ENCODE data around the gene CHERP. TPM values are rescaled to one million over a fixed set of nuclear protein-coding genes. Genes with fewer than 3 reads are reported as not detected.

CHERP gene
- total and polyA plus RNA-seq, 2 experiments from 2014 or later: 7.8 to 38.7 TPM

DNA sequence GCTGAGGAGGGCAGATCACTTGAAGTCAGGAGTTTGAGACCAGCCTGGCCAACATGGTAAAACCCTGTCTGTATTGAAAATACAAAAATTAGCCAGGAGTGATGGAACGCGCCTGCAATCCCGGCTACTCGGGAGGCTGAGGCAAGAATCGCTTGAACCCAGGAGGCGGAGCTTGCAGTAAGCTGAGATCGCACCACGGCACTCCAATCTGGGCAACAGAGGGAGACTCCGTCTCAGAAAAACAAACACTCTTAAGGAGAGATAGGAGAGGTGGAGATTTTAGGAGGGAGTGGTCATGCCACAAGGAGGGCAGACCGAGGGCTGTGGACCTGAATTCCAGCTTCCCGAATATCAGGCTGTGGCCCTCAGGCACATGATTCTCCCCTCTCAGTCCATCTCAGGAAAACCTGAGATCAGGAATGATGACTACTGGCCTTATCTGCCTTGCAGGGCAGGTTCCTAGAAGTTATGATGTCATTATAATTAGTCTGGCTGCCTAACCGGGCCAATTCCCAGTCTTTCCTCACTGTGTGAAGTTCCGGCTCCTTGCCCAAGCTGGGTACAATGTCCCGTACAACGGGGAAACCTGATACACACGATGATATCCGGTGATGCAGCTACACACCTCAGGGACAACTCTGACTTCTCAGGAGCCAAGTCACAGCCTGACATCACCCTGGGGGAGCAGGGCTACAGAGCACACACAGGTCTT lies 27.5 kb upstream of the CHERP start:
- DNase-seq (ENCODE audit: low spot score): no peak
- Histone ChIP-seq H3K4me3 (no peak overlapping the region), H2AFZ (no peak overlapping the region), H3K36me3 (replicated peaks; ENCODE audit: insufficient read depth, low read depth) (no peaks in the 10 kb centered on the region), H3K27ac (peak overlapping the region; percentile 68), H4K20me1 (ENCODE audit: insufficient read depth, poor library complexity, severe bottlenecking) (peaks cover 12% of the 10 kb centered on the region), H3K9me3 (ENCODE audit: low read depth) (no peaks in the 10 kb centered on the region), H3K4me1 (ENCODE audit: insufficient read depth) (peaks cover 22% of the 10 kb centered on the region), H3K79me2 (peaks cover 63% of the 10 kb centered on the region), H3K4me2 (no peak overlapping the region), H3K27me3 (no peaks in the 10 kb centered on the region), H3K9me2 (replicated peaks; ENCODE audit: insufficient read depth) (no peaks in the 10 kb centered on the region)
- WGBS (ENCODE audit: low lambda C conversion rate, missing lambda C conversion rate): 93% methylated on average over 17 of the region's 17 CpGs
- TF ChIP-seq EZH2 (IDR thresholded peaks at IDR 0.05; ENCODE audit: borderline replicate concordance): no peak
- TF ChIP-seq CTCF (IDR thresholded peaks at IDR 0.05; ENCODE audit: poor library complexity): no peak
- no peak for TF ChIP-seq EZH2phosphoT487 (IDR thresholded peaks at IDR 0.05; ENCODE audit: low read depth, severe bottlenecking, unreplicated experiment)

DNA sequence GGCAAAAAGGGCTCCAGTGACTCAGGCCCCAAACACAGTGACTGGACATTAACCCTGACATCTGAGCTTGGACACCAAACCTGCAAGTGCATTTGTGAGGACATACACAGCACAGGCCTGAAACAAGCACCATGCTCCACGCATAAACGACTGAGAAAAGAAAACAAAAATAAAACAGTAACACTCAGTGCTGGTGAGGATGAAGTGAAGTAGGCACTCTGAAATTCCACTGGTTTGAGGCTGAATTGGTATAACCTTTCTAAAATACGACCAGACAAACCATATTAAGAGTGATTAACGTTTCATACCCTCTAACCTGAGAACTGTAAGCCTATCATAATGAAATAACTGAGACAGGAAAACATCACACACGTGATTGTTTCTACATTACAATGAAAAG lies 24.5 kb upstream of the CHERP start:
- no peaks in the 10 kb centered on the region for H3K9me2 ChIP-seq (replicated peaks; ENCODE audit: insufficient read depth)
- peaks cover 10% of the 10 kb centered on the region for H3K4me1 ChIP-seq (ENCODE audit: insufficient read depth)
- no peak overlapping the region for H3K4me3 ChIP-seq
- H3K36me3 ChIP-seq (replicated peaks; ENCODE audit: insufficient read depth, low read depth): no peaks in the 10 kb centered on the region
- H3K27ac ChIP-seq: no peak overlapping the region
- peaks cover 48% of the 10 kb centered on the region for H3K79me2 ChIP-seq
- no peaks in the 10 kb centered on the region for H4K20me1 ChIP-seq (ENCODE audit: insufficient read depth, poor library complexity, severe bottlenecking)
- 97% methylated on average over 5 of the region's 5 CpGs for WGBS (ENCODE audit: low lambda C conversion rate, missing lambda C conversion rate)
- no peak overlapping the region for H2AFZ ChIP-seq
- no peak overlapping the region for H3K4me2 ChIP-seq
- no peak for DNase-seq (ENCODE audit: low spot score)
- TF ChIP-seq EZH2phosphoT487 (IDR thresholded peaks at IDR 0.05; ENCODE audit: low read depth, severe bottlenecking, unreplicated experiment): no peak
- TF ChIP-seq EZH2 (IDR thresholded peaks at IDR 0.05; ENCODE audit: borderline replicate concordance): no peak
- TF ChIP-seq CTCF (IDR thresholded peaks at IDR 0.05; ENCODE audit: poor library complexity): no peak
- no peaks in the 10 kb centered on the region for H3K27me3 ChIP-seq
- no peaks in the 10 kb centered on the region for H3K9me3 ChIP-seq (ENCODE audit: low read depth)

GRCh38 chr19:16566161-16566560 lies 23.9 kb upstream of the CHERP start:
- no peaks in the 10 kb centered on the region for H4K20me1 ChIP-seq (ENCODE audit: insufficient read depth, poor library complexity, severe bottlenecking)
- peaks cover 6% of the 10 kb centered on the region for H3K4me1 ChIP-seq (ENCODE audit: insufficient read depth)
- peaks cover 43% of the 10 kb centered on the region for H3K79me2 ChIP-seq
- no peak overlapping the region for H3K27ac ChIP-seq
- no peaks in the 10 kb centered on the region for H3K9me3 ChIP-seq (ENCODE audit: low read depth)
- no peaks in the 10 kb centered on the region for H3K27me3 ChIP-seq
- 94% methylated on average over 10 of the region's 10 CpGs for whole genome bisulfite sequencing (ENCODE audit: low lambda C conversion rate, missing lambda C conversion rate)
- TF ChIP-seq EZH2 (IDR thresholded peaks at IDR 0.05; ENCODE audit: borderline replicate concordance) (no peak), CTCF (IDR thresholded peaks at IDR 0.05; ENCODE audit: poor library complexity) (no peak), EZH2phosphoT487 (IDR thresholded peaks at IDR 0.05; ENCODE audit: low read depth, severe bottlenecking, unreplicated experiment) (no peak)
- no peak for DNase-seq (ENCODE audit: low spot score)
- H3K4me3 ChIP-seq: no peak overlapping the region
- H3K36me3 ChIP-seq (replicated peaks; ENCODE audit: insufficient read depth, low read depth): no peaks in the 10 kb centered on the region
- no peak overlapping the region for H3K4me2 ChIP-seq
- H2AFZ ChIP-seq: no peak overlapping the region
- no peaks in the 10 kb centered on the region for H3K9me2 ChIP-seq (replicated peaks; ENCODE audit: insufficient read depth)

Measured in hepatocyte (in vitro differentiated cells).